Gastroesophageal sphincter (tissue), 2 donors: ENCODE results near the gene ZNF367.

ENCODE experiments used
- EP300 ChIP-seq: sonication (generic); formaldehyde crosslinking; IDR thresholded peaks from one replicate; pipeline ENCODE4 v1.6.1; 2017; ENCODE audit warnings: antibody characterized with exemption, mild to moderate bottlenecking
- POLR2A ChIP-seq, 2 donors: fragments of 450-650 bp; IDR thresholded peaks; one replicate each; pipeline ENCODE4 v1.6.1; 2017; ENCODE audit warnings: antibody characterized with exemption in 2 of 2, mild to moderate bottlenecking in 2 of 2, moderate library complexity in 1 of 2

- TF ChIP-seq POLR2A (IDR thresholded peaks at IDR 0.05) (no peak), EP300 (no peak)
Observed at GRCh38 chr9:96395964-96396363, 22.2 kb downstream of the ZNF367 start.
